Activated CD8-positive, alpha-beta T cell treated with anti-CD3 and anti-CD28 coated beads for 36 hours (primary cell): ENCODE measurements around the gene TCAIM. TPM values are rescaled to one million over a fixed set of nuclear protein-coding genes. Genes with fewer than 3 reads are reported as not detected.

Experiments
- ATAC-seq: fragments of 200-7000 bp; cut with Tn5 transposase; one replicate; pipeline ENCODE4 v1.10.0; 2021; ENCODE audit warnings: mild to moderate bottlenecking, moderate library complexity
- CTCF ChIA-PET: fragments of 350-600 bp; sonication (Branson Sonifier 250); formaldehyde crosslinking; loops from one replicate; lab custom pipeline; 2021; ENCODE audit warnings: antibody characterized with exemption; lab: Charles Lee
- POLR2A ChIA-PET: fragments of 350-600 bp; sonication (Branson Sonifier 250); formaldehyde crosslinking; loops from one replicate; lab custom pipeline; 2021; ENCODE audit warnings: antibody characterized with exemption; lab: Charles Lee
- DNase-seq: peaks from one replicate; pipeline ENCODE4 v3.0.0-alpha.2; 2020
- H3K27ac Mint-ChIP-seq: one replicate; pipeline ENCODE4 v1.8.0; 2021; ENCODE audit warnings: mild to moderate bottlenecking, mixed read lengths
- H3K27me3 Mint-ChIP-seq: one replicate; pipeline ENCODE4 v1.8.0; 2021; ENCODE audit warnings: mixed read lengths
- H3K36me3 Mint-ChIP-seq: one replicate; pipeline ENCODE4 v1.8.0; 2021; ENCODE audit warnings: low read depth, mixed read lengths
- H3K4me1 Mint-ChIP-seq: one replicate; pipeline ENCODE4 v1.8.0; 2021; ENCODE audit warnings: low read depth, mixed read lengths
- H3K4me3 Mint-ChIP-seq: one replicate; pipeline ENCODE4 v1.8.0; 2021; ENCODE audit warnings: mild to moderate bottlenecking, moderate library complexity, mixed read lengths
- H3K9me3 Mint-ChIP-seq: one replicate; pipeline ENCODE4 v1.8.0; 2021; ENCODE audit warnings: mixed read lengths
- CTCF ChIP-seq: fragments of 200-600 bp; IDR thresholded peaks from one replicate; pipeline ENCODE4 v1.8.0; 2022; ENCODE audit warnings: antibody characterized with exemption, mild to moderate bottlenecking
- intact Hi-C: fragments of 100-400 bp; cut with micrococcal nuclease; formaldehyde crosslinking; loops from one replicate; pipeline ENCODE4 v1.10.0; 2022
- total RNA-seq, 2 experiments: library from RNA; stranded (reverse); gene quantifications; one replicate each; pipeline ENCODE4 v1.2.3, GENCODE V29; 2021

TCAIM gene
- total RNA-seq, 2 experiments from 2014 or later: 14.3 to 15.1 TPM

- H3K36me3 Mint-ChIP-seq: peaks cover 24% of the 10 kb centered on the region
- DNase-seq (peak; percentile 93), ATAC-seq (peak; percentile 91)
- no peaks in the 10 kb centered on the region for H3K27me3 Mint-ChIP-seq
- CTCF ChIA-PET: interaction anchor here (0.7 to 1.0 kb wide), 3 partner anchors 37 to 102 kb away, joined by 3 to 4 read pairs (median 4); no protein-coding TSS in a partner anchor
- H3K4me1 Mint-ChIP-seq: peaks cover 36% of the 10 kb centered on the region
- peak overlapping the region; percentile 44 for H3K4me3 Mint-ChIP-seq
- TF ChIP-seq CTCF: no peak
- intact Hi-C loops: no loop called here
- peak overlapping the region; percentile 97 for H3K27ac Mint-ChIP-seq
- H3K9me3 Mint-ChIP-seq: no peaks in the 10 kb centered on the region
- POLR2A ChIA-PET: interaction anchor here (0.8 to 1.7 kb wide), 3 partner anchors 43 to 100 kb away, joined by 3 to 5 read pairs (median 4); no protein-coding TSS in a partner anchor
Observed at GRCh38 chr3:44439499-44440295, 101.1 kb downstream of the TCAIM start.

GRCh38 chr3:44442596-44443309, 104.2 kb downstream of the TCAIM start:
- intact Hi-C loops: no loop called here
- Mint-ChIP-seq H3K4me3 (no peak overlapping the region), H3K27me3 (no peaks in the 10 kb centered on the region), H3K9me3 (peaks cover 6% of the 10 kb centered on the region), H3K4me1 (peaks cover 39% of the 10 kb centered on the region), H3K27ac (peak overlapping the region; percentile 76), H3K36me3 (peaks cover 46% of the 10 kb centered on the region)
- TF ChIP-seq CTCF: no peak
- ChIA-PET CTCF (interaction anchor here (1.0 kb wide), 1 partner anchor 1217 kb away, joined by 3 read pairs; no protein-coding TSS in a partner anchor), POLR2A (interaction anchor here (0.6 to 1.3 kb wide), 2 partner anchors 13 to 68 kb away, joined by 3 read pairs; no protein-coding TSS in a partner anchor)
- no peak for ATAC-seq
- DNase-seq: peak; percentile 40

GRCh38 chr3:44444437-44444836, 105.9 kb downstream of the TCAIM start:
- Mint-ChIP-seq H3K27me3 (no peaks in the 10 kb centered on the region), H3K9me3 (peaks cover 8% of the 10 kb centered on the region), H3K27ac (no peak overlapping the region), H3K36me3 (peaks cover 62% of the 10 kb centered on the region), H3K4me3 (no peak overlapping the region), H3K4me1 (peaks cover 35% of the 10 kb centered on the region)
- POLR2A ChIA-PET: no interaction called here
- intact Hi-C loops: no loop called here
- ATAC-seq: no peak
- CTCF ChIA-PET: no interaction called here
- no peak for DNase-seq
- TF ChIP-seq CTCF: no peak

GRCh38 chr3:44444896-44445691, 106.5 kb downstream of the TCAIM start:
- CTCF ChIA-PET: no interaction called here
- H3K4me3 Mint-ChIP-seq: no peak overlapping the region
- intact Hi-C loops: no loop called here
- peaks cover 28% of the 10 kb centered on the region for H3K4me1 Mint-ChIP-seq
- no peaks in the 10 kb centered on the region for H3K27me3 Mint-ChIP-seq
- peaks cover 65% of the 10 kb centered on the region for H3K36me3 Mint-ChIP-seq
- POLR2A ChIA-PET: no interaction called here
- peak overlapping the region; percentile 11 for H3K27ac Mint-ChIP-seq
- ATAC-seq (no peak), DNase-seq (no peak)
- TF ChIP-seq CTCF: no peak
- H3K9me3 Mint-ChIP-seq: peaks cover 8% of the 10 kb centered on the region
